ENCODE data around the gene SLC5A2.

Gene SLC5A2

DNA sequence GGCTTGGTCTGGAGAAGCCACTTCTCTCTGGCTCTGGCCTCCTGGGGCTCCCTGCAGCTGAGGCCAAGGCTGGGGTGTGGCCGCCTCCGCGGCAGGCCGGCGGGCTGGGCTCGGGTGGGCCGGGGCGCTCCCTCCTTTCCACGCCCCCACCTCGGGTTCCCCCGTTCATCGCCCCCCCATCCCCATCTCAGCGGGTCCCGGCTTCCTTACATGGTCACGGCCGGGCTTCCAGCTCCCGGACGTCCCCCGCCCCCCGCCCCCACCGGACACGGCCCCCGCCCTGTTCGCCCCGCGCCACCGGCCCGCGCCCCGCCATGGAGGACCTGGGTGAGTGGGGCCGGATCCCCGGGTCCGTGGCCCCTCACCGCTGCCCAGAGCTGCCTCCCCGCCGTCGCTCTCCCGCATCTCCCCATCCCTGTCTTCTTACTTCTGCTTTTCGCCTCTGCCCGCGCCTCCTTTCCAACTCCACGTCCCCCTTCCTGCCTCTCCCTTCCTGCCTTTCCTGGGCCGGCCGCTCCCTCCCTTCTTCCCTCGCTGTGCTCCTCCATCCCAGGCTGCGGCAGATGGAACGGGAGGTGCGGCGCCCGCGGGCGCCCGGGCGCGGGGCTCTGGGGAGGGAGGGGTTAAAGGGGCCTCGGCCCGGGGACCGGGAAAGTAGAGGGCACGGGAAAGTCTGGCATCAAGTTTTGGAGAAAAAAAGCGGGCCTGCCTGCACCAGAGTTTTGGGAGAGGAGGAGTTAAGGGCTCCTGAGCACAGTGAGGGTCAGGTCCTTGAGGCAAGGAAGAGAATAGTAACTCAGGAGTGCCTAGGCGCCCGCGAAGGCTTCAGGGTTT is 10.8 kb upstream of the SLC5A2 start, which contains the start of gene TGFB1I1:
TGFB1I1 (plus strand) TSS at position 278 of the 834 bp plus-strand sequence; CDS start at position 315, 37 bp downstream.
- Histone ChIP-seq H3K9me3 (ENCODE audit: control extremely low read depth in 1 of 5, control insufficient read depth in 4 of 5, insufficient read depth in 2 of 5, low read depth in 1 of 5, low read length in 4 of 5) (no peaks in the 10 kb centered on the region), H3K27me3 (replicated peaks in 2 of 5; ENCODE audit: control insufficient read depth in 4 of 5, insufficient read depth in 5 of 5, low read length in 4 of 5) (no peaks in the 10 kb centered on the region), H3K4me1 (ENCODE audit: control extremely low read depth in 1 of 4, control insufficient read depth in 4 of 4, insufficient read depth in 4 of 4, low read length in 3 of 4) (peaks cover 10 to 55% (median 33%) of the 10 kb centered on the region in 4 experiments), H3K4me3 (ENCODE audit: control insufficient read depth in 1 of 7, extremely low read depth in 1 of 7, insufficient read depth in 4 of 7, low read depth in 2 of 7, low read length in 6 of 7) (peak within 1 kb of the TSS; percentile 35 to 76 (median 56)), H3K36me3 (ENCODE audit: control insufficient read depth in 4 of 4, insufficient read depth in 4 of 4, low read length in 3 of 4) (peaks cover 0 to 12% (median 2%) of the 10 kb centered on the region in 4 experiments), H3K27ac (ENCODE audit: insufficient read depth in 1 of 2, low read depth in 1 of 2, low read length in 2 of 2, poor library complexity in 1 of 2, severe bottlenecking in 2 of 2) (no peak within 1 kb of the TSS)
- WGBS (ENCODE audit: insufficient coverage): 3% methylated on average over 39 of the region's 63 CpGs
- CTCF ChIA-PET: interaction anchor here (0.6 to 1.0 kb wide), 5 partner anchors 14 to 397 kb away, joined by 3 to 4 read pairs (median 3); no protein-coding TSS in a partner anchor
- POLR2A ChIA-PET: no interaction called here
- DNase-seq: peak in 2 of 3 donors; percentile 35 to 69

DNA sequence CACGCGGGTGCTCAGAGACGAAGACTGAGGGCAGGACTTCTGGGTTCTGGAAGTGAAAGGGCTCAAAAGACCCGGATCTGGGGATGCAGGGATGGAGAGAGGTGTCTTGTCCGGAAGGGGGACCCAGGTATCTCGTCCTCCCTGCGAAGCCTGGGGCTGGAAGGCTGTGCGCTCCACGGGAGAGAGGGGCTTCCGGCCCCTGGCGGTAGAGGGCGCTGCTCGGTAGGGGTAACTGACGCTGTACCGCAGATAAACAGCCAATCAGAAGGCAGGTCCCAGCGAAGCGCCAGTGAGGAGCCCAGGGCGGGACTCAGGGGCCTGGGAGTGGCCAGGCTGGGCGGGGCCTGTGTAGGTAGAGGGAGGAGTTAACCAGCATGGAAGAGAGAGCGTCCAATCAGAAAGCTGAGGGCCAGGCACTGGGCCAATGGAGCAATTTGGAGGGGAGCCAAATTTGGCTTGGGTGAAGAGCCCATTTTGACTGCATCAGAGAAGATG is 10.2 kb upstream of the SLC5A2 start:
- 53% methylated on average over 17 of the region's 20 CpGs for WGBS (ENCODE audit: insufficient coverage)
- Histone ChIP-seq H3K9me3 (ENCODE audit: control extremely low read depth in 1 of 5, control insufficient read depth in 4 of 5, insufficient read depth in 2 of 5, low read depth in 1 of 5, low read length in 4 of 5) (no peaks in the 10 kb centered on the region), H3K36me3 (ENCODE audit: control insufficient read depth in 4 of 4, insufficient read depth in 4 of 4, low read length in 3 of 4) (peaks cover 0 to 12% (median 0%) of the 10 kb centered on the region in 4 experiments), H3K27me3 (replicated peaks in 2 of 5; ENCODE audit: control insufficient read depth in 4 of 5, insufficient read depth in 5 of 5, low read length in 4 of 5) (no peaks in the 10 kb centered on the region), H3K27ac (ENCODE audit: insufficient read depth in 1 of 2, low read depth in 1 of 2, low read length in 2 of 2, poor library complexity in 1 of 2, severe bottlenecking in 2 of 2) (no peak overlapping the region), H3K4me1 (ENCODE audit: control extremely low read depth in 1 of 4, control insufficient read depth in 4 of 4, insufficient read depth in 4 of 4, low read length in 3 of 4) (peaks cover 8 to 55% (median 33%) of the 10 kb centered on the region in 4 experiments), H3K4me3 (ENCODE audit: control insufficient read depth in 1 of 7, extremely low read depth in 1 of 7, insufficient read depth in 4 of 7, low read depth in 2 of 7, low read length in 6 of 7) (peak overlapping the region in 5 of 7 experiments; percentile 46 to 76 (median 68))
- DNase-seq: peak; percentile 83 to 95 (median 95)
- ChIA-PET POLR2A (no interaction called here), CTCF (interaction anchor here (1.0 kb wide), 1 partner anchor 62 kb away, joined by 3 read pairs; no protein-coding TSS in a partner anchor)

DNA sequence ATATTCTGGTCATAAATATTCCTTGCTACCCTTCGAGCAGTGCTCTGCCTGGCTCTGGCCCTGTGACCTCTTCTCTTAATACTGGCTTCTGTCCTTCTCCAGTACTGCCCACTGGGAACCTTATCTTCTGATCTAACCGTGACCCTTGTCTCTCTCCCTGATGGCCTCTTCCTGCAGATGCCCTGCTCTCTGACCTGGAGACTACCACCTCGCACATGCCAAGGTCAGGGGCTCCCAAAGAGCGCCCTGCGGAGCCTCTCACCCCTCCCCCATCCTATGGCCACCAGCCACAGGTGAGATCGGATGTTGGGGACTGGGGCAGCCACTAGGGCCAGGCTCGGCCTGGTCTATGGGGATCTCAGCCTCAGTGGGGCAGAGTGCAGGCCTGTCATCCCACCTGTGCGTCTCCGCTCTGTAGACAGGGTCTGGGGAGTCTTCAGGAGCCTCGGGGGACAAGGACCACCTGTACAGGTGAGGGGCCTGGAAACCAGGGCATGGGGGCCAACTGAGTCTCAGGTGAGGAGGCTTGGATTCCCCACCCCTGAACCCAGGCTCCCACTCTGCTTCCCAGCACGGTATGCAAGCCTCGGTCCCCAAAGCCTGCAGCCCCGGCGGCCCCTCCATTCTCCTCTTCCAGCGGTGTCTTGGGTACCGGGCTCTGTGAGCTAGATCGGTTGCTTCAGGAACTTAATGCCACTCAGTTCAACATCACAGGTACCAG is 9.5 kb upstream of the SLC5A2 start:
- Histone ChIP-seq H3K27ac (ENCODE audit: insufficient read depth in 1 of 2, low read depth in 1 of 2, low read length in 2 of 2, poor library complexity in 1 of 2, severe bottlenecking in 2 of 2) (no peak overlapping the region), H3K4me1 (ENCODE audit: control extremely low read depth in 1 of 4, control insufficient read depth in 4 of 4, insufficient read depth in 4 of 4, low read length in 3 of 4) (peaks cover 5 to 51% (median 35%) of the 10 kb centered on the region in 4 experiments), H3K27me3 (replicated peaks in 2 of 5; ENCODE audit: control insufficient read depth in 4 of 5, insufficient read depth in 5 of 5, low read length in 4 of 5) (no peaks in the 10 kb centered on the region), H3K36me3 (ENCODE audit: control insufficient read depth in 4 of 4, insufficient read depth in 4 of 4, low read length in 3 of 4) (peaks cover 0 to 12% (median 0%) of the 10 kb centered on the region in 4 experiments), H3K9me3 (ENCODE audit: control extremely low read depth in 1 of 5, control insufficient read depth in 4 of 5, insufficient read depth in 2 of 5, low read depth in 1 of 5, low read length in 4 of 5) (no peaks in the 10 kb centered on the region), H3K4me3 (ENCODE audit: control insufficient read depth in 1 of 7, extremely low read depth in 1 of 7, insufficient read depth in 4 of 7, low read depth in 2 of 7, low read length in 6 of 7) (no peak overlapping the region)
- POLR2A ChIA-PET: no interaction called here
- no peak for DNase-seq
- CTCF ChIA-PET: interaction anchor here (1.0 kb wide), 1 partner anchor 62 kb away, joined by 3 read pairs; no protein-coding TSS in a partner anchor
- WGBS (ENCODE audit: insufficient coverage): 97% methylated on average over 11 of the region's 17 CpGs

DNA sequence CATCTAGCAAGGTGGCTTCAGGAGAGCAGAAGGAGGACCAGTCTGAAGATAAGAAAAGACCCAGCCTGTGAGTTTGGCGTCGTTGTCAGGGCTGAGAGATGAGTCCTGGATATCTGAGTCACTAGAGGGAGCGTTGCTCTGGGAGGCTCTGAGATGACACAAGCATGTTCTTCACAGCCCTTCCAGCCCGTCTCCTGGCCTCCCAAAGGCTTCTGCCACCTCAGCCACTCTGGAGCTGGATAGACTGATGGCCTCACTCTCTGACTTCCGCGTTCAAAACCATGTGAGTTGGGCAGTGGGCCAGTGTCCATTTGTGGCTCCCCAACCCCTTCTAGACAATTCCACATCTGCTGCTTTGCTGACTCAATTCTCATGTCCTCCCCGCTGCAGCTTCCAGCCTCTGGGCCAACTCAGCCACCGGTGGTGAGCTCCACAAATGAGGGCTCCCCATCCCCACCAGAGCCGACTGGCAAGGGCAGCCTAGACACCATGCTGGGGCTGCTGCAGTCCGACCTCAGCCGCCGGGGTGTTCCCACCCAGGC is 8.7 kb upstream of the SLC5A2 start:
- Histone ChIP-seq H3K4me1 (ENCODE audit: control extremely low read depth in 1 of 4, control insufficient read depth in 4 of 4, insufficient read depth in 4 of 4, low read length in 3 of 4) (peaks cover 3 to 47% (median 35%) of the 10 kb centered on the region in 4 experiments), H3K27me3 (replicated peaks in 2 of 5; ENCODE audit: control insufficient read depth in 4 of 5, insufficient read depth in 5 of 5, low read length in 4 of 5) (no peaks in the 10 kb centered on the region), H3K36me3 (ENCODE audit: control insufficient read depth in 4 of 4, insufficient read depth in 4 of 4, low read length in 3 of 4) (peaks cover 0 to 12% (median 0%) of the 10 kb centered on the region in 4 experiments), H3K4me3 (ENCODE audit: control insufficient read depth in 1 of 7, extremely low read depth in 1 of 7, insufficient read depth in 4 of 7, low read depth in 2 of 7, low read length in 6 of 7) (no peak overlapping the region), H3K27ac (ENCODE audit: insufficient read depth in 1 of 2, low read depth in 1 of 2, low read length in 2 of 2, poor library complexity in 1 of 2, severe bottlenecking in 2 of 2) (no peak overlapping the region), H3K9me3 (ENCODE audit: control extremely low read depth in 1 of 5, control insufficient read depth in 4 of 5, insufficient read depth in 2 of 5, low read depth in 1 of 5, low read length in 4 of 5) (no peaks in the 10 kb centered on the region)
- ChIA-PET CTCF (interaction anchor here (0.7 to 2.7 kb wide), 4 partner anchors 14 to 397 kb away, joined by 3 to 28 read pairs (median 3); partner anchors contain the start of gene ARMC5), POLR2A (no interaction called here)
- DNase-seq: no peak
- WGBS (ENCODE audit: insufficient coverage): 97% methylated on average over 9 of the region's 12 CpGs

DNA sequence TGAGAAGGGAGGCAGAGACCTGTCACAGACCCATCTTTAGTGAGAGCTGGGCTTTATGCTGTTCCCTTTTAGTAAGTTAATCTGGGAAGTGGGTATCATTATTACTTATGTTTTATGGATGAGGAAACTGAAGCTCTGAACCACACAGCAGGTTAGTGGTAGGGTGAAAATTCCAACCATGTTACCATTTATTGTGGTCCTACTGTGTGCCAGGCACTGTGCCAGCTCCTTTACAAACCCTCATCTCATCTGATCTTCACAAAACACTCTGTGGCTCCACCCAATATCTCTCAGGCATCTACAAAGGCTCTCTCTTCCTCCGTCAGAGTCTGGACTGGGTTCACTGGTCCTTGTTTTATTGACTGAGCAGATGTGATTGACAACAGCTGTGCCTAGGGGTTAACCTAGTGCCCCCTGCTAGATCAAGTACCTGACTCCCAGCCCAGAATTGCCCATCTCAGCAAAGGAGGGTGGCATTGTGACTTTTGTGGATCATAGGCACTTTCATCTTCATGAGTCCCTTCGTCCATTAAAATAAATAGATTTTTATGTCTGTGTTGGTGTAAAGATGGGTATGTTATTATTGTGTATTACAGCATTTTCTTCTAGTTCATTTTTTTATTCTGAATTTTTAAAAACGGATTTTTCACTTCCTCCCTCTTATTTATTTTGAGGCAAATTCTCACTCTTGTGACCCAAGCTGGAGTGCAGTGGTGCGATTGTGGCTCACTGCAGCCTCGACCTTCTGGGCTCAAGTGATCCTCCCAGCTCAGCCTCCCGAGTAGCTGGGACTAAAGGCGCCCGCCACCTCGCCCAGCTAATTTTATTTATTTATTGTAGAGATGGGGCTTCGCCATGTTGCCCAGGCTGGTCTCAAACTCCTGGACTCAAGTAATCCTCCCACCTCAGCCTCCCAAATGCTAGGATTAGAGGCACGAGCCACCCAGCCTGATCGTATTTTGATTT is 7.9 kb upstream of the SLC5A2 start:
- Histone ChIP-seq H3K27ac (ENCODE audit: insufficient read depth in 1 of 2, low read depth in 1 of 2, low read length in 2 of 2, poor library complexity in 1 of 2, severe bottlenecking in 2 of 2) (no peak overlapping the region), H3K4me3 (ENCODE audit: control insufficient read depth in 1 of 7, extremely low read depth in 1 of 7, insufficient read depth in 4 of 7, low read depth in 2 of 7, low read length in 6 of 7) (no peak overlapping the region), H3K9me3 (ENCODE audit: control extremely low read depth in 1 of 5, control insufficient read depth in 4 of 5, insufficient read depth in 2 of 5, low read depth in 1 of 5, low read length in 4 of 5) (no peaks in the 10 kb centered on the region), H3K4me1 (ENCODE audit: control extremely low read depth in 1 of 4, control insufficient read depth in 4 of 4, insufficient read depth in 4 of 4, low read length in 3 of 4) (peaks cover 3 to 47% (median 35%) of the 10 kb centered on the region in 4 experiments), H3K36me3 (ENCODE audit: control insufficient read depth in 4 of 4, insufficient read depth in 4 of 4, low read length in 3 of 4) (peaks cover 0 to 12% (median 0%) of the 10 kb centered on the region in 4 experiments), H3K27me3 (replicated peaks in 2 of 5; ENCODE audit: control insufficient read depth in 4 of 5, insufficient read depth in 5 of 5, low read length in 4 of 5) (no peaks in the 10 kb centered on the region)
- ChIA-PET CTCF (interaction anchor here (0.7 to 2.7 kb wide), 5 partner anchors 14 to 396 kb away, joined by 3 to 28 read pairs (median 3); partner anchors contain the start of gene ARMC5), POLR2A (no interaction called here)
- no peak for DNase-seq
- 97% methylated on average over 4 of the region's 12 CpGs for WGBS (ENCODE audit: insufficient coverage)

DNA sequence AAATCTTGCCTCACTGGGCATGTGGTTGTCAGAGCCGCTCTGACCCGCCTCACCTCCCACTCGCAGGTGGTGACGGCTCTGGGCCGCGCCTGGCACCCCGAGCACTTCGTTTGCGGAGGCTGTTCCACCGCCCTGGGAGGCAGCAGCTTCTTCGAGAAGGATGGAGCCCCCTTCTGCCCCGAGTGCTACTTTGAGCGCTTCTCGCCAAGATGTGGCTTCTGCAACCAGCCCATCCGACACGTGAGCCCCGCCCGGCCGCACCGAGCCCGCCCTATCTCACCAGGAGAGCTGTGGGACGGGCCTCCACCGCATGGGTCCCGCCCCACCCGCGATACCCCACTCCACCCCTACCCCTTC is 7.0 kb upstream of the SLC5A2 start:
- DNase-seq: no peak
- Histone ChIP-seq H3K27ac (ENCODE audit: insufficient read depth in 1 of 2, low read depth in 1 of 2, low read length in 2 of 2, poor library complexity in 1 of 2, severe bottlenecking in 2 of 2) (no peak overlapping the region), H3K36me3 (ENCODE audit: control insufficient read depth in 4 of 4, insufficient read depth in 4 of 4, low read length in 3 of 4) (peaks cover 0 to 12% (median 0%) of the 10 kb centered on the region in 4 experiments), H3K9me3 (ENCODE audit: control extremely low read depth in 1 of 5, control insufficient read depth in 4 of 5, insufficient read depth in 2 of 5, low read depth in 1 of 5, low read length in 4 of 5) (no peaks in the 10 kb centered on the region), H3K4me1 (ENCODE audit: control extremely low read depth in 1 of 4, control insufficient read depth in 4 of 4, insufficient read depth in 4 of 4, low read length in 3 of 4) (peaks cover 3 to 51% (median 41%) of the 10 kb centered on the region in 4 experiments), H3K4me3 (ENCODE audit: control insufficient read depth in 1 of 7, extremely low read depth in 1 of 7, insufficient read depth in 4 of 7, low read depth in 2 of 7, low read length in 6 of 7) (peak overlapping the region in 2 of 7 experiments; percentile 65 to 79), H3K27me3 (replicated peaks in 2 of 5; ENCODE audit: control insufficient read depth in 4 of 5, insufficient read depth in 5 of 5, low read length in 4 of 5) (no peaks in the 10 kb centered on the region)
- POLR2A ChIA-PET: interaction anchor here (2.0 kb wide), 1 partner anchor 17 kb away, joined by 4 read pairs; the partner anchor contains the start of gene ARMC5
- WGBS (ENCODE audit: insufficient coverage): 91% methylated on average over 26 of the region's 26 CpGs
- CTCF ChIA-PET: interaction anchor here (1.3 to 2.7 kb wide), 3 partner anchors 12 to 20 kb away, joined by 3 to 28 read pairs (median 4); partner anchors contain the start of gene ARMC5
